B cell (primary cell): ENCODE results near the gene SART3. TPM values are rescaled to one million over a fixed set of nuclear protein-coding genes. Genes with fewer than 3 reads are reported as not detected.

Experiments used
- ATAC-seq: fragments of 200-7000 bp; cut with Tn5 transposase; one replicate; pipeline ENCODE4 v1.10.0; 2021; ENCODE audit warnings: low read depth, mild to moderate bottlenecking, moderate number of reproducible peaks, moderate library complexity
- CTCF ChIA-PET: fragments of 350-600 bp; sonication (Branson Sonifier 250); formaldehyde crosslinking; loops from one replicate; lab custom pipeline; 2021; ENCODE audit warnings: antibody characterized with exemption, inconsistent platforms; lab: Charles Lee
- POLR2A ChIA-PET: fragments of 350-600 bp; sonication (Branson Sonifier 250); formaldehyde crosslinking; loops from one replicate; lab custom pipeline; 2021; ENCODE audit warnings: antibody characterized with exemption; lab: Charles Lee
- DNase-seq: peaks from one replicate; pipeline ENCODE4 v3.0.0; 2013
- H2AFZ ChIP-seq: 2 replicates; pipeline ENCODE4 v1.6.1; 2012; ENCODE audit warnings: mild to moderate bottlenecking, low read depth, low read length; ENCODE audit not compliant: insufficient read depth, poor library complexity, severe bottlenecking
- H3K27ac ChIP-seq, 2 donors: 1 replicate in 1 of 2; 2 replicates in 1 of 2; pipeline ENCODE4 v1.5.1; 2012 to 2013; ENCODE audit warnings: low read length in 2 of 2, mild to moderate bottlenecking in 2 of 2, moderate library complexity in 1 of 2
- H3K27me3 ChIP-seq, 4 experiments: fragments of 200-600 bp in 1 of 4; sonication (generic) in 1 of 4; replicated peaks in 1 of 4; 1 replicate in 2 of 4; 2 replicates in 2 of 4; pipeline versions ENCODE4 v1.6.1 to v1.7.0; 2013 to 2016; ENCODE audit warnings: low read length in 3 of 4, mild to moderate bottlenecking in 2 of 4, mixed read lengths in 1 of 4, moderate library complexity in 1 of 4; ENCODE audit not compliant: insufficient read depth in 4 of 4, control insufficient read depth in 3 of 4; ENCODE audit errors: control extremely low read depth in 1 of 4
- H3K36me3 ChIP-seq, 2 experiments: replicated peaks in 1 of 2; 1 replicate in 1 of 2; 2 replicates in 1 of 2; pipeline versions ENCODE4 v1.6.1 to v1.7.1; 2013; ENCODE audit warnings: low read length in 1 of 2; ENCODE audit not compliant: insufficient read depth in 2 of 2, control insufficient read depth in 1 of 2; ENCODE audit errors: control extremely low read depth in 1 of 2, extremely low read depth in 1 of 2
- H3K4me1 ChIP-seq, 2 donors: fragments of 200-600 bp in 1 of 2; sonication (generic) in 1 of 2; 1 replicate in 1 of 2; 2 replicates in 1 of 2; pipeline versions ENCODE4 v1.5.1 to v1.6.1; 2013 to 2017; ENCODE audit warnings: low read length in 2 of 2; ENCODE audit not compliant: control insufficient read depth in 2 of 2, insufficient read depth in 2 of 2
- H3K4me2 ChIP-seq: replicated peaks from 2 replicates; pipeline ENCODE3; 2012; ENCODE audit warnings: mild to moderate bottlenecking, low read depth, low read length; ENCODE audit not compliant: poor library complexity, severe bottlenecking
- H3K4me3 ChIP-seq, 5 experiments: fragments of 200-600 bp in 1 of 5; sonication (generic) in 1 of 5; 1 replicate in 3 of 5; 2 replicates in 2 of 5; pipeline versions ENCODE4 v1.5.1 to v1.7.0; 2011 to 2016; ENCODE audit warnings: low read length in 4 of 5, mild to moderate bottlenecking in 4 of 5, low read depth in 2 of 5, control low read depth in 1 of 5, moderate library complexity in 1 of 5; ENCODE audit not compliant: insufficient read depth in 1 of 5; ENCODE audit errors: control extremely low read depth in 1 of 5, extremely low read depth in 1 of 5
- H3K79me2 ChIP-seq: fragments of 200-600 bp; sonication (generic); one replicate; pipeline ENCODE4 v1.6.0; 2016; ENCODE audit warnings: low read length; ENCODE audit not compliant: control insufficient read depth, insufficient read depth
- H3K9ac ChIP-seq: fragments of 200-600 bp; sonication (generic); 2 replicates; pipeline ENCODE4 v1.6.1; 2017; ENCODE audit warnings: mild to moderate bottlenecking, low read length, moderate library complexity
- H3K9me3 ChIP-seq, 3 donors: one replicate each; pipeline versions ENCODE4 v1.6.1 to v1.7.1; 2013; ENCODE audit warnings: low read length in 2 of 3; ENCODE audit not compliant: control insufficient read depth in 2 of 3, insufficient read depth in 1 of 3; ENCODE audit errors: control extremely low read depth in 1 of 3
- H4K20me1 ChIP-seq: 2 replicates; pipeline ENCODE4 v1.6.0; 2012; ENCODE audit warnings: mild to moderate bottlenecking, low read length; ENCODE audit not compliant: insufficient read depth, control insufficient read depth, poor library complexity, severe bottlenecking
- H3K27ac Mint-ChIP-seq: one replicate; pipeline ENCODE4 v1.8.0; 2021; ENCODE audit warnings: mixed read lengths
- H3K27me3 Mint-ChIP-seq: one replicate; pipeline ENCODE4 v1.8.0; 2021; ENCODE audit warnings: mixed read lengths
- H3K4me1 Mint-ChIP-seq: one replicate; pipeline ENCODE4 v1.8.0; 2021; ENCODE audit warnings: mixed read lengths
- H3K4me3 Mint-ChIP-seq: one replicate; pipeline ENCODE4 v1.8.0; 2021; ENCODE audit warnings: mixed read lengths
- H3K9me3 Mint-ChIP-seq: one replicate; pipeline ENCODE4 v1.8.0; 2022; ENCODE audit warnings: mixed read lengths; ENCODE audit not compliant: insufficient read depth
- EZH2 ChIP-seq: IDR thresholded peaks from 2 replicates; pipeline ENCODE4 v1.6.1; 2012; ENCODE audit warnings: borderline replicate concordance, low read depth, mild to moderate bottlenecking, moderate library complexity, low read length; ENCODE audit not compliant: insufficient read depth, poor library complexity, severe bottlenecking
- WGBS: methylation state at CpG from one replicate; pipeline ENCODE4 v1.1.5; 2013; ENCODE audit warnings: missing lambda C conversion rate; ENCODE audit not compliant: insufficient coverage; 5-methylcytosine and 5-hydroxymethylcytosine counted together
- intact Hi-C: fragments of 100-400 bp; cut with micrococcal nuclease; formaldehyde crosslinking; loops from one replicate; pipeline ENCODE4 v1.10.0; 2022
- polyA plus RNA-seq: library from polyadenylated mRNA; depleted of rRNA; stranded (reverse); fragments of >200 nt; gene quantifications from 2 replicates; pipeline ENCODE4 v1.2.3, GENCODE V29; 2012
- total RNA-seq, 2 donors: library from RNA; stranded (reverse); fragments of 120-200 nt in 1 of 2; gene quantifications; 1 replicate in 1 of 2; 2 replicates in 1 of 2; pipeline versions ENCODE4 v1.2.3 to v1.2.4, GENCODE V29; 2013 to 2022
- TF ChIP-seq, protein P1 (sequence below): fragments of 200-600 bp; IDR thresholded peaks from one replicate; pipeline ENCODE4 v1.8.0; 2022; ENCODE audit warnings: antibody characterized with exemption, mild to moderate bottlenecking

Gene SART3
- total and polyA plus RNA-seq, 2 donors (not counting 1 experiment from before 2014, with no cell fraction given) = 24.1 to 131 TPM

GRCh38 chr12:108475396-108475795, 85.6 kb downstream of the SART3 start:
- H3K9ac ChIP-seq = no peak overlapping the region
- peaks cover 33% of the 10 kb centered on the region for H3K27me3 Mint-ChIP-seq
- no peaks in the 10 kb centered on the region for H3K9me3 Mint-ChIP-seq
- no peak overlapping the region for H2AFZ ChIP-seq
- H3K27ac ChIP-seq = no peak overlapping the region
- H3K27ac Mint-ChIP-seq = no peak overlapping the region
- ChIA-PET POLR2A (no interaction called here), CTCF (no interaction called here)
- no peak overlapping the region for H3K4me3 ChIP-seq
- DNase-seq (no peak), ATAC-seq (no peak)
- H3K4me3 Mint-ChIP-seq = no peak overlapping the region
- H4K20me1 ChIP-seq = no peaks in the 10 kb centered on the region
- peaks cover 0 to 4% (median 1%) of the 10 kb centered on the region in 4 experiments for H3K27me3 ChIP-seq
- no peaks in the 10 kb centered on the region for H3K4me1 Mint-ChIP-seq
- H3K9me3 ChIP-seq = no peaks in the 10 kb centered on the region
- H3K36me3 ChIP-seq = no peaks in the 10 kb centered on the region
- no peak for TF ChIP-seq EZH2
- TF ChIP-seq, protein P1, sequence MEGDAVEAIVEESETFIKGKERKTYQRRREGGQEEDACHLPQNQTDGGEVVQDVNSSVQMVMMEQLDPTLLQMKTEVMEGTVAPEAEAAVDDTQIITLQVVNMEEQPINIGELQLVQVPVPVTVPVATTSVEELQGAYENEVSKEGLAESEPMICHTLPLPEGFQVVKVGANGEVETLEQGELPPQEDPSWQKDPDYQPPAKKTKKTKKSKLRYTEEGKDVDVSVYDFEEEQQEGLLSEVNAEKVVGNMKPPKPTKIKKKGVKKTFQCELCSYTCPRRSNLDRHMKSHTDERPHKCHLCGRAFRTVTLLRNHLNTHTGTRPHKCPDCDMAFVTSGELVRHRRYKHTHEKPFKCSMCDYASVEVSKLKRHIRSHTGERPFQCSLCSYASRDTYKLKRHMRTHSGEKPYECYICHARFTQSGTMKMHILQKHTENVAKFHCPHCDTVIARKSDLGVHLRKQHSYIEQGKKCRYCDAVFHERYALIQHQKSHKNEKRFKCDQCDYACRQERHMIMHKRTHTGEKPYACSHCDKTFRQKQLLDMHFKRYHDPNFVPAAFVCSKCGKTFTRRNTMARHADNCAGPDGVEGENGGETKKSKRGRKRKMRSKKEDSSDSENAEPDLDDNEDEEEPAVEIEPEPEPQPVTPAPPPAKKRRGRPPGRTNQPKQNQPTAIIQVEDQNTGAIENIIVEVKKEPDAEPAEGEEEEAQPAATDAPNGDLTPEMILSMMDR = no peak
- H3K4me1 ChIP-seq = no peaks in the 10 kb centered on the region
- intact Hi-C loops = no loop called here
- WGBS = 75% methylated on average over 2 of the region's 2 CpGs
- H3K4me2 ChIP-seq = no peak overlapping the region
- H3K79me2 ChIP-seq = no peaks in the 10 kb centered on the region

- Histone ChIP-seq H3K4me1 (no peaks in the 10 kb centered on the region), H3K27me3 (peaks cover 0 to 7% (median 0%) of the 10 kb centered on the region in 4 experiments), H3K9me3 (no peaks in the 10 kb centered on the region), H3K27ac (no peak overlapping the region), H4K20me1 (no peaks in the 10 kb centered on the region), H2AFZ (no peak overlapping the region), H3K79me2 (no peaks in the 10 kb centered on the region), H3K4me3 (no peak overlapping the region), H3K36me3 (no peaks in the 10 kb centered on the region), H3K9ac (no peak overlapping the region), H3K4me2 (no peak overlapping the region)
- WGBS = 80% methylated on average over 3 of the region's 5 CpGs
- DNase-seq = no peak
- intact Hi-C loops = no loop called here
- no peak for ATAC-seq
- CTCF ChIA-PET = no interaction called here
- no peak overlapping the region for H3K27ac Mint-ChIP-seq
- H3K27me3 Mint-ChIP-seq = peaks cover 18% of the 10 kb centered on the region
- no peaks in the 10 kb centered on the region for H3K4me1 Mint-ChIP-seq
- no peak for TF ChIP-seq EZH2
- TF ChIP-seq, protein P1 = no peak
- H3K4me3 Mint-ChIP-seq = no peak overlapping the region
- POLR2A ChIA-PET = no interaction called here
- no peaks in the 10 kb centered on the region for H3K9me3 Mint-ChIP-seq
These were observed 87.4 kb downstream of the SART3 start for GRCh38 chr12:108473400-108474055.
